ENCODE results near the gene ZFYVE9.
"Not testable (repeated sequence)": the region's sequence is repeated elsewhere in the genome, so short reads cannot be mapped to it uniquely, and the experiment has no call there.

Gene ZFYVE9

GRCh38 chr1:52141513-52142219, at the start of gene ZFYVE9:
ZFYVE9 (plus strand) TSS chr1:52142089; CDS start chr1:52233207, 91,118 bp downstream.
- peak; percentile 79 for DNase-seq

- DNase-seq, result not testable (repeated sequence)
Measured at GRCh38 chr1:52094300-52094699, 47.6 kb upstream of the ZFYVE9 start.

GRCh38 chr1:52096216-52096615, 45.7 kb upstream of the ZFYVE9 start:
- DNase-seq, result no peak

GRCh38 chr1:52098139-52098871, 43.6 kb upstream of the ZFYVE9 start:
- DNase-seq, result no peak

GRCh38 chr1:52102336-52103013, 39.4 kb upstream of the ZFYVE9 start:
- no peak for DNase-seq

GRCh38 chr1:52111492-52111891, 30.4 kb upstream of the ZFYVE9 start:
- DNase-seq, result no peak

- no peak for DNase-seq
Measured at GRCh38 chr1:52112489-52112888, 29.4 kb upstream of the ZFYVE9 start.

GRCh38 chr1:52119301-52120079, 22.4 kb upstream of the ZFYVE9 start:
- no peak for DNase-seq

GRCh38 chr1:52122384-52122783, 19.5 kb upstream of the ZFYVE9 start:
- DNase-seq, result no peak

GRCh38 chr1:52123622-52124021, 18.3 kb upstream of the ZFYVE9 start:
- no peak for DNase-seq

- no peak for DNase-seq
Measured at GRCh38 chr1:52125736-52126359, 16.0 kb upstream of the ZFYVE9 start.

GRCh38 chr1:52127181-52128180, 14.4 kb upstream of the ZFYVE9 start:
- peak; percentile 52 for DNase-seq

GRCh38 chr1:52139817-52140540, 1.9 kb upstream of the ZFYVE9 start:
- DNase-seq, result peak; percentile 26

- DNase-seq, result no peak
Measured at GRCh38 chr1:52140633-52141512, 1.0 kb upstream of the ZFYVE9 start.

GRCh38 chr1:52142220-52143183, 613 bp downstream of the ZFYVE9 start:
- DNase-seq, result peak; percentile 35

- no peak for DNase-seq
Measured at GRCh38 chr1:52145137-52145536, 3.2 kb downstream of the ZFYVE9 start.

- DNase-seq, result not testable (repeated sequence)
Measured at GRCh38 chr1:52150445-52150844, 8.6 kb downstream of the ZFYVE9 start.

- DNase-seq, result no peak
Measured at GRCh38 chr1:52150946-52151345, 9.1 kb downstream of the ZFYVE9 start.
